NCI-H2029 treated with DMSO at 0.1 percent for 48 hours (cell line): Measurements from ENCODE around the gene TBC1D9B.

Experiments
- DNase-seq: peaks from one replicate; lab custom pipeline; 2025; lab: John Stamatoyannopoulos, UW

TBC1D9B gene

GRCh38 chr5:179869641-179870402, 37.9 kb downstream of the TBC1D9B start:
- no peak for DNase-seq

- no peak for DNase-seq
Observed at GRCh38 chr5:179869101-179869500, 38.6 kb downstream of the TBC1D9B start.

GRCh38 chr5:179868541-179868940, 39.2 kb downstream of the TBC1D9B start:
- no peak for DNase-seq

GRCh38 chr5:179867476-179867875, 40.2 kb downstream of the TBC1D9B start:
- DNase-seq = no peak

- DNase-seq = no peak
Observed at GRCh38 chr5:179867079-179867465, 40.6 kb downstream of the TBC1D9B start.

- DNase-seq = no peak
Observed at GRCh38 chr5:179866241-179867078, 41.2 kb downstream of the TBC1D9B start.

- DNase-seq = no peak
Observed at GRCh38 chr5:179865491-179866240, 42.0 kb downstream of the TBC1D9B start.

GRCh38 chr5:179864686-179865085, 43.0 kb downstream of the TBC1D9B start:
- DNase-seq = no peak

- DNase-seq = no peak
Observed at GRCh38 chr5:179863449-179864085, 44.1 kb downstream of the TBC1D9B start.

GRCh38 chr5:179862891-179863290, 44.8 kb downstream of the TBC1D9B start:
- no peak for DNase-seq

GRCh38 chr5:179862296-179862695, 45.4 kb downstream of the TBC1D9B start:
- no peak for DNase-seq

- DNase-seq = no peak
Observed at GRCh38 chr5:179860301-179860700, 47.4 kb downstream of the TBC1D9B start.

GRCh38 chr5:179858586-179859427, 48.9 kb downstream of the TBC1D9B start, which contains the start of gene MRNIP:
Gene MRNIP, minus strand, starts transcription at chr5:179858817. Its CDS starts 21 bp downstream, at chr5:179858796.
- peak; percentile 76 for DNase-seq

GRCh38 chr5:179858241-179858585, 49.5 kb downstream of the TBC1D9B start:
- peak; percentile 60 for DNase-seq

GRCh38 chr5:179854356-179854755, 53.3 kb downstream of the TBC1D9B start:
- no peak for DNase-seq

- no peak for DNase-seq
Observed at GRCh38 chr5:179852993-179853547, 54.6 kb downstream of the TBC1D9B start.

- no peak for DNase-seq
Observed at GRCh38 chr5:179841621-179842020, 66.1 kb downstream of the TBC1D9B start.

GRCh38 chr5:179840766-179841165, 66.9 kb downstream of the TBC1D9B start:
- no peak for DNase-seq

- no peak for DNase-seq
Observed at GRCh38 chr5:179840321-179840720, 67.4 kb downstream of the TBC1D9B start.

GRCh38 chr5:179839328-179840256, 68.1 kb downstream of the TBC1D9B start:
- no peak for DNase-seq
